GM19240 (cell line): ENCODE measurements around the gene DCBLD2.
"Not testable (repeated sequence)": the region's sequence is repeated elsewhere in the genome, so short reads cannot be mapped to it uniquely, and the experiment has no call there.

Source experiments
- DNase-seq: peaks from one replicate; pipeline ENCODE4 v3.0.0; 2011; ENCODE audit warnings: low spot score; ENCODE audit not compliant: insufficient read length

Gene DCBLD2

GRCh38 chr3:98893740-98894139 lies 7.8 kb downstream of the DCBLD2 start:
- no peak for DNase-seq

- no peak for DNase-seq
Measured at GRCh38 chr3:98892263-98892662, 9.2 kb downstream of the DCBLD2 start.

DNA sequence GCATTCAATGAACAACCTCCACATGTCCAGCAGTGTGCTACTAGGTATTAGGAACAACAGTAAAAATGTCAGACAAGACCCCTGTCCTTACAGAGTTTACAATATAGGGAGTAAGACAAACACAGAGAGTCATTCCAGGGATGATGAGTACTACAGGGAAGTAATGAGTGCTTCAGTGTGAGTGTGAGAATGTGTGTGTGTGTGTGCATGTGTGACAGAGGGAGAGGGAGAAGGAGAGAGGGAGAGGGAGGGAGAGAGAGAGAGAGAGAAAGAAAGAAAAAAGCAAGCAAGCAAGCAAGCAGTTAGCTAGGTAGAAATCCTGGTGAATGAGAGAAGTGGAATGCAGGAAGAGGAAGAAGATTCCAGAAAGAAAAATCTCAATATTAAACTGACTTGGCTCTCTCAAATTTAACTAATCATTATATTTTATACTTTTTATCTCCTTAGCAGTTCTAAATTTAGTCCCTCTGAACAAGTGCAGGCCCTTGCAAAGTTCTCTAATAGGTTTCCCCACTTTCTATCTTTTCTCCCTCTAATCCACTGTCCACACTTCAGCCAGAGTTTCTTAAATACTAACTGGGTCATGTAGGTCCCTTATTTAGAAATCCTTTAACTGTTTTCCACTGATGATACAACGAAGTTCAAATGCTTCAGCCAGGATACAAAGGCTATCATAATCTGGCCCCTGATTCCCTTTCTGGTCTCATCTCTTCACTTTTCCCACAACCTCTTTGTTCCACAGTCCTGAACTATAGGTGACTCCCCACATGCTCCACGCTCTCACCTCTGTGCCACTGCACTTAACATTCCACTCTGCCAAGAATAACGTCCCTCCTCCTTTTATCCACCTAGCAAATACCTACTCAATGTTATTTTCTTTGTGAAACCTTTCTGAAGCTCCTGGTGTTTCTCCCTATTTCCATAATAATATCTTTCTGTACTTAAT lies 10.3 kb downstream of the DCBLD2 start:
- DNase-seq = no peak

GRCh38 chr3:98890181-98890835 lies 11.2 kb downstream of the DCBLD2 start:
- no peak for DNase-seq

DNA sequence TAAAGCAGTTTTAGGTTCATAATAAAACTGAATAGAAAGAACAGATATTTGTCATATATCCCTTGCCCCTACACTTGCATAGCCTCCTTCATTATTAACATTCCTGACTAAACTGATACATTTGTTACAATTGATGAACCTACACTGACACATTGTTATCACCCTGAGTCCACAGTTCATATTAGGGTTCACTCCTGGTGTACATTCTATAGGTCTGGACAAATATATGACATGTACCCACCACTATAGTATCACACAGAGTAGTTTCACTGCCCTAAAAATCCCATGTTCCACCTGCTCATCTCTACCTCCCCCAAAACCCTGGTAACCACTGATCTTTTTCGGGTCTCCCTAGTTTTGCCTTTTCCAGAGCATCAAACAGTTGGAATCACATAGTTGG lies 13.8 kb downstream of the DCBLD2 start:
- DNase-seq = no peak

GRCh38 chr3:98886525-98886924 lies 15.0 kb downstream of the DCBLD2 start:
- no peak for DNase-seq

DNA sequence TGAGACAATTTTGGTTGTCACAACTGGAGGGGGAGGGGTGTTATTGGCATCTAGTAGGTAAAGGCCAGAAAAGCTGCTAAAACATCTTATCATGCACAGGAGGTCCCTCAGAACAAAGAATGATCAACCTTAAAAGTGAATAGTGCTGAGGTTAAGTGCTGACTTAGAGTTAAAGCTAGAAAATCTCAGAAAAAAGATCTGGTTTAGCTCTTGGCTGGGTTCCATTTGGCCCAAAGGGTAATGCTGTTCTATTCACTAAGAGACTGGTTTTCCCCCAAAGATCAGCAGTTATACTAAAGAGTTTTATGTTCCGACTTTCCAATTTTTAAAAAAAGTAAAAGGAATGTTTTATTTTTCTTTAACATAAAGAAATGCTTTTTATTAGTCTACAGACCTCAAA lies 15.6 kb downstream of the DCBLD2 start:
- DNase-seq = no peak

- DNase-seq = no peak
Measured at GRCh38 chr3:98884675-98885371, 16.7 kb downstream of the DCBLD2 start.

- DNase-seq = not testable (repeated sequence)
Measured at GRCh38 chr3:98882614-98883333, 18.7 kb downstream of the DCBLD2 start.

GRCh38 chr3:98877132-98877531 lies 24.4 kb downstream of the DCBLD2 start:
- no peak for DNase-seq

GRCh38 chr3:98875535-98875934 lies 26.0 kb downstream of the DCBLD2 start:
- no peak for DNase-seq

GRCh38 chr3:98874602-98875249 lies 26.8 kb downstream of the DCBLD2 start:
- no peak for DNase-seq

GRCh38 chr3:98869391-98869790 lies 32.1 kb downstream of the DCBLD2 start:
- DNase-seq = no peak

DNA sequence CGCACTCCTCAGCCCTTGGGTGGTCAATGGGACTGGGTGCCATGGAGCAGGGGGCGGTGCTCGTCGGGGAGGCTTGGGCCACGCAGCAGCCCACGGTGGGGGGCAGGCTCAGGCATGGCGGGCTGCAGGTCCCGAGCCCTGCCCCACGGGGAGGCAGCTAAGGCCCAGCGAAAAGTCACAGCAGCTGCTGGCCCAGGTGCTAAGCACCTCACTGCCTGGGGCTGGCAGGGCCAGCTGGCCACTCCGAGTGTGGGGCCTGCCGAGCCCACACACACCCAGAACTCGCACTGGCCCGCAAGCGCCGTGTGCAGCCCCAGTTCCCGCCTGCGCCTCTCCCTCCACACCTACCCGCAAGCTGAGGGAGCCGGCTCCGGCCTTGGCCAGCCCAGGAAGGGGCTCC lies 43.5 kb downstream of the DCBLD2 start:
- DNase-seq = not testable (repeated sequence)

DNA sequence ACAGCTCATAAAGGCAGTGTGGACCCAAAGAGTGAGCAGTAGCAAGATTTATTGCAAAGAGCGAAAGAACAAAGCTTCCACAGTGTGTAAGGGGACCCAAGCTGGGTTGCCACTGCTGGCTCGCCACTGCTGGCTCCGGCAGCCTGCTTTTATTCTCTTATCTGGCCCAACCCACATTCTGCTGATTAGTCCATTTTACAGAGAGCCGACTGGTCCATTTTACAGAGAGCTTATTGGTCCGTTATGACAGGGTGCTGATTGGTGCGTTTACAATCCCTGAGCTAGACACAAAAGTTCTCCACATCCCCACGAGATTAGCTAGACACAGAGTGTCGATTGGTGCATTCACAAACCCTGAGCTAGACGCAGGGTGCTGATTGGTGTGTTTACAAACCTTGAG lies 44.2 kb downstream of the DCBLD2 start:
- not testable (repeated sequence) for DNase-seq

DNA sequence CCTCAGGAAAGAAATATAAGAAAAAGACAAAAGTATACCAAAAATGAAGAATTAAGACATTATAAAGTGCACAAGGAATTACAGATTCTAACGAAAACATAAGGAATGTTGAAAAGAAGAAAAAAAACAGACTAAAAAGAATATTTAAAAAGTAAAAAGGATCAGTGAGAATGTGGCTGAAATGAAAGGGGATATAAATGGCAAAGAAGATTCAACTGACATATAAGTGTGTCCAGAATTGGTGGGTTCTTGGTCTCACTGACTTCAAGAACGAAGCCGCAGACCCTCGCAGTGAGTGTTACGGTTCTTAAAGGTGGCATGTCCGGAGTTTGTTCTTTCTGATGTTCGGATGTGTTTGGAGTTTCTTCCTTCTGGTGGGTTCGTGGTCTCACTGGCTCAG lies 44.8 kb downstream of the DCBLD2 start:
- no peak for DNase-seq

GRCh38 chr3:98855806-98856400 lies 45.6 kb downstream of the DCBLD2 start:
- no peak for DNase-seq

DNA sequence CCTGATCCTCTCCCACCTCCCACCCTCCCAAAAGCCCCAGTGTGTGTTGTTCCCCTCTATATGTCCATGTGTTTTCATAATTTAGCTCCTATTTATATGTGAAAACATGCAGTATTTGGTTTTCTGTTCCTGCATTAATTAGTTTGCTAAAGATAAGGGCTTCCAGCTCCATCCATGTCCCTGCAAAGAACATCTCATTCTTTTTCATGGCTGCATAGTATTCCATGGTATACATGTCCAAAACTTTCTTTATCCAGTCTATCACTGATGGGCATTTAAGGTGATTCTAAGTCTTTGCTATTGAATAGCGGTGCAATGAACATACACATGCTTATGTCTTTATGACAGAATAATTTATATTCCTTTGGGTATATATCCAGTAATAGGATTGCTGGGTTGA lies 53.4 kb downstream of the DCBLD2 start:
- DNase-seq = no peak

DNA sequence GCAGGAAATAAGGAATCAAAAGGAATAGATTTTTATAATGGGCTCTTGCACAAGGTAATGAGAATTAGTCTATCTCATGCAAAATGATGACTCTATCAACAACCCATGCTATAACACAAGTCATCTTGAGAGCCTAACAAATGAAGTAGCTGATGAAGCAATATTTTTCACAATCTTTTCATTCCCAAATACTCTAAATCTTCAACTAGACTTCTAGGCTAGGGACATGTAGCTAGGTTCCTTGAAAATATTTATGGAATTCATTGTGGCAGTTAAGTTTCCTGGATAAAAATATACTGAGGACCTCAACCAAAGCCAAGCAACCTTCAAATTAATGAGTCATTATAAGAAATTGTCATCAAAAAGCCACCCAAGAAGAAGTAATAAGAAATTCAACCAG lies 55.4 kb downstream of the DCBLD2 start:
- DNase-seq = no peak

- DNase-seq = no peak
Measured at GRCh38 chr3:98843266-98843959, 58.1 kb downstream of the DCBLD2 start.
